GM10266 (cell line): ENCODE measurements around the gene DISC1.

Experiments used
- DNase-seq: peaks from one replicate; pipeline ENCODE4 v3.0.0; 2012; ENCODE audit errors: extremely low spot score
- TF ChIP-seq, protein P1 (sequence below): IDR thresholded peaks from 2 replicates; pipeline ENCODE4 v1.5.1; 2012; ENCODE audit warnings: mild to moderate bottlenecking, low read depth; ENCODE audit not compliant: control insufficient read depth, insufficient read depth; ENCODE audit errors: missing control alignments

DISC1 gene

DNA sequence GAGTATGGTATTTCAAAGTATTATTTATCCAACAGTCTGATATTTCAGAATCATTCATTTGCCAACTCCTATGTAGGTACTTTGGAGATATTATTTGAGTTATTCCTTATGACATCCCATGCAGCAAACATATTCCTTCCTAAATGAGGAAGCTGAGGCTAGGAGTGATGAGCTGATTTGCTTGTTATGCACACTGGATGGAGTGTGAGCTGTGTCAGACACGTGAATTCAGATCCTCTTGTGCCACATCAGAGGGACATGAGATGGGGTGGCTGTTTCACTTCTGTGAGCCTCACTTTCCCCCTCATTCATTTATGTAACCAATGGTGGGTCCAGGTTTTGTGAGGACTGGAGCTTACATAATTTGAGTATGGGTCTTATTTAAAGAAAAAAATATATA lies 215.9 kb downstream of the DISC1 start:
- TF ChIP-seq, protein P1, sequence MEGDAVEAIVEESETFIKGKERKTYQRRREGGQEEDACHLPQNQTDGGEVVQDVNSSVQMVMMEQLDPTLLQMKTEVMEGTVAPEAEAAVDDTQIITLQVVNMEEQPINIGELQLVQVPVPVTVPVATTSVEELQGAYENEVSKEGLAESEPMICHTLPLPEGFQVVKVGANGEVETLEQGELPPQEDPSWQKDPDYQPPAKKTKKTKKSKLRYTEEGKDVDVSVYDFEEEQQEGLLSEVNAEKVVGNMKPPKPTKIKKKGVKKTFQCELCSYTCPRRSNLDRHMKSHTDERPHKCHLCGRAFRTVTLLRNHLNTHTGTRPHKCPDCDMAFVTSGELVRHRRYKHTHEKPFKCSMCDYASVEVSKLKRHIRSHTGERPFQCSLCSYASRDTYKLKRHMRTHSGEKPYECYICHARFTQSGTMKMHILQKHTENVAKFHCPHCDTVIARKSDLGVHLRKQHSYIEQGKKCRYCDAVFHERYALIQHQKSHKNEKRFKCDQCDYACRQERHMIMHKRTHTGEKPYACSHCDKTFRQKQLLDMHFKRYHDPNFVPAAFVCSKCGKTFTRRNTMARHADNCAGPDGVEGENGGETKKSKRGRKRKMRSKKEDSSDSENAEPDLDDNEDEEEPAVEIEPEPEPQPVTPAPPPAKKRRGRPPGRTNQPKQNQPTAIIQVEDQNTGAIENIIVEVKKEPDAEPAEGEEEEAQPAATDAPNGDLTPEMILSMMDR = no peak
- DNase-seq = no peak

DNA sequence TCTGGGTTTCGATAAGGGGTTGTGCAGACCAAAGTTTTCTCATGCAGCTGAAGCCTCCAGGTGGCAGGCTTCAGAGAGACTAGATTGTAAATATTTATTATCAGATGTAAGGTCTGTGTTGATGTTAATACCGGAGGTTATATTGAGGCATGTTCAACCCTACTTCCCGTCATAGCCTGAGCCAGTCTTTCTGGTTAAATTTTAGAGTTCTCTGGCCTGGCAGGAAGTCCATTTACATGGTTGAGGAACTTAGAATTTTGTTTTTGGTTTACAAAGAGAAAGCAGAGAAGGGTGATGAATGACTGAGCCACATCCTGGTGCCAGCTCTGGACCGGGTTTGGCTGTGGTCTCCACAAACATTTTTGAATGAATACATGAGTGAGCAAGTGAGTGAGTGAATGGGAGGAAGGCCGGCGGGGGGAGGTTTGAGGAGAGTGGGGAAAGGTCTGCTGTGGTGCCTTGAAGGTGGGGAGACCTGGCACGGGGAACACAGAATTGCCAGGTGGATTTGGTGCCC lies 218.5 kb downstream of the DISC1 start:
- TF ChIP-seq, protein P1 = no peak

DNA sequence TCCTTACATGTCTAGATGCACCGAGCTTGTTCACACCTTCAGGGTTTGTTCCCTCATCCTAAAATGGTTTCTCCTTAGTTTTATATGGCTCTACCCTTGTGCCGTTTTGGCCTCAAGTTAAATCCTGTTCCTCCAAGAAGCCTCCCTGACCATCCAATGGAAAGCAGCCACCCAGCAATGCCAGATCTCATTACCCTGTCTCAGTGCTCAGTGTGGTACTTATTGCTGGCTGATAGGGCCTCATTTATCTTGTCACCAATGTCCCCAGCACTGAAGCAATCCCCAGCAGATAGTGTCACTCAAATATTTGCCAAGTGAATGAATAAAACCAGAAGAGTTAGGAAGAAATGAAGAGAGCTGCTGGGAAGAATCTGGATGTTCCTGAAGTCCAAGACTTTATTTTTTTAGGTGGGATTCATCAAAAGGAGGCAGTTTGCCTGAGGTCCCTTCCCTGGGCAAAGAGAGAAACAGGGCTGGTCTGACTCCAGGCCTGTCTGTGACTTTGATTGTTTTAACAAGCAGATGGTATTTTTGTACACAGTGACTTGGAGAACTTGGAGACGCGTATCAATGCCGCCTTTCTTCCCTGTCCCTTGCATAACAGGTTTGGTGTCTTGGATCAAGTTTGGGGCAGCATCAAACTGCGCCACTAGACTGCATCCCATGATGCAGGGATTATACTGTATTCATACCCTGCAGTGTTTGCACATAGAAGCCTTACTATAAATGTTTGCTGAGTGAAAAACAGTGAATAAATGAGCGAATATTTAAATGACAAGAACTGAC lies 221.2 kb downstream of the DISC1 start:
- no peak for DNase-seq
- TF ChIP-seq, protein P1 = no peak

More for the DNA sequence above, 218.5 kb downstream of the DISC1 start:
- no peak for DNase-seq

DNA sequence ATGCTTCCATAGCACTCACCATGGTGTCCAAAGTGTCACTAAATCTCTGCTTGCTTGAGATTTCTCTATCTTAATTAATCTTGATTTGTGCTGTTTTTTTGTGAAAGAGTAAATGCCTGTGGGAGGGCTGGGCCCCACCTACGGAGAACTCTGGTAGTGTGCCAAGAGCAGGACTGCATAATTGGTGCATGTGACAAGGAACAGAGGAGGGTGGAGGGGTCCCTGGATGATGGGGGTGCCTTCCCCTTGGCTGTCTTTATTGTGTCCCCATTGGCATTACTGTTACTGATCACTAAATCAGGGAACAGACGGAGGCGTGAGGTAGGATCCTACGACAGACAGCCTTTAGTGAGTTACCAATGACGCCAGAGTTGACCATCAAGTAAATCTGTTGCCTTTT lies 223.4 kb downstream of the DISC1 start:
- DNase-seq = no peak
- TF ChIP-seq, protein P1 = no peak

DNA sequence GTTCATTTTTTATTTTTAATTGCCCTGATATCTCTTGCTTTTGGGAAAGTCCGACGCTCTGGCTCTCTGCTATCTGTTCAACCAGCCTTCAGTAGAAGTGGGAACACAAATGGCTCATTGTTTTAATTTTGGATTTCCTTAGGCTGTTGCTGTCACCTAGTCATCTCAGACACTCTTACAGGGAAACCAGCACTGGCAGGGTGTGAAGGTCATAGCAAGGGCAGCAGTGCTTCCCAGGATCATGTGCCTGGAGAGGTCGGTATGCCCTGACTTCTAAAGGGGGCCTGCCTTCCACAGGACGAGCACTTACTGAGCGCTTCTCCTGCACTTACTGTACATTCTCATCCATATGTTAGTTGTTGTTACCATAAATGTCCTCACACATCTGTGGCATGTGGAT lies 224.2 kb downstream of the DISC1 start:
- DNase-seq = no peak
- TF ChIP-seq, protein P1 = no peak

DNA sequence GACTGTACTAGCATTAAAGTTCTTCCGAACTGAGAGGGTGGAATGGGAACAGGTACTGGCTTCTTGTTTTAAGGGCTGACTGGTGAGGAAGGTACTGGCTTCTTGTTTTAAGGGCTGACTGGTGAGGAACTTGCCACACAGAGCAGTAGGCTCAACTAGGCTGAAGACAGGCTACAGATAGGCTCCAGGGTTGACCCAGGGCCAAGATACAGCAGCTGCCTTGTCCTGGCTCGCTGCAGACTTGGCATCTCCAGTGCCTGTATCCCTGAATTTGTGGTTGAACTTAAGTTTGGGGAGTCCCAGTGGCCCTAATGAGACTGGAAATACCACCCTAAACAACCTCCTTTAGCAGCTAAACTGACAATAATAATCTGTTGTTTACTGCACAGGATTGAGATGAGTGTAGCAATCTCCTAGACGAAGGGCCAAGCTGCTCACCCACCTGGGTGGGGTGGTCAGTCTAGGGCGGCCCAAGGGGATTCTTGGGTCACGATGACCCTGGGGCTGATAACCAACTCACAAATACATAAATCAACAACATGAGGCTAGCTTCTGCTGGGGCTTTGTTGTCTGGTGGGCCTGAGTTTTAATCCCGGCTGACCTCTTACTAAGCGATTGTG lies 227.1 kb downstream of the DISC1 start:
- TF ChIP-seq, protein P1 = no peak
- DNase-seq = no peak

DNA sequence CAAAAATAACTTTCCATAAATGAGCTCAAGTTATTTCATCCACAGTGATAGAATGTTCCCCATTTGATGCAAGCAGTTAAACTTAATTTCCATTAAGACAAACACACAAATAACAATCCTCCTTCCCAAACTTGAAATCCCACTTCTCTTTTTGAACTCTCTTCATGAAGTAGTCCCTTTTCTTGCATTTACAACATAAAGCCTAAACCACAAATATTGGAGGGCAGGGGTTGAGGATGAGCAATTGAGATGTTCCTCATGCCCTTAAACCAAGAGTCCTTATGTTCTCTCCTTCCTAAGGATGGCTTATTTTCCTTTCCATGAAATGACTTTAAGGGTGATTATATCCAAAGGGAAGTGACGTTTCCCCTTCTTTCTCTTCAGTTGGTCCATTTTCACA lies 228.8 kb downstream of the DISC1 start:
- no peak for DNase-seq
- TF ChIP-seq, protein P1 = no peak
